ENCODE measurements around the gene RCAN3.

The RCAN3 gene

DNA sequence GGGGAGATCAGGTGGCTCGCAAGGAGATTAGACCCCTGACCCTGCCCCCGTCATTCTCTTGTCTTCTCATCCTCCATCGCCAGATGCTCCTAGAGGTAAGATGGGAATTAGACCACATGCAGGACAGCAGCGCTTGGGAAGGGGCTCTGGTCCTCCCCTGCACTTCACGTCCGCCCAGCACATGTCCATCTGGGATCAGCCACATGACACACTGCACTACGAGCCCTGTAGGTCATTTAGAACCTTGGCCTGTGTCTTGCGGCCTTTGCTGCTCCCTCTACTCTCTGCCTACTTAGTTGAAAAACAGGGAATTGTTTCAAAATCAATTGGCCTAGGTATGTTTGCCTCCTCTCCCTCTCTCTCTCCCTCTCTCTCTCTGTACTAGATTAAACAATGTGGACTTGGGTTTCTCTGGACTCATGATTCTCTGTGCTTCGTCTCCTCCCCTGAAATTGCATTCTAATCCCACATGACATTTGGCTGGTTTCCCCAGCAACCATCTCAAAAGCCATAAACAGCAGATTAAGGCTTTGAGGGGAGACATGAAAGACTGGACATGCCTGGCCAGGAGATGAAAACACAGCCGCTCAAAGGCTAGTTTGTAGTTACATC is 49.4 kb downstream of the RCAN3 start:
- TF ChIP-seq, protein P1, sequence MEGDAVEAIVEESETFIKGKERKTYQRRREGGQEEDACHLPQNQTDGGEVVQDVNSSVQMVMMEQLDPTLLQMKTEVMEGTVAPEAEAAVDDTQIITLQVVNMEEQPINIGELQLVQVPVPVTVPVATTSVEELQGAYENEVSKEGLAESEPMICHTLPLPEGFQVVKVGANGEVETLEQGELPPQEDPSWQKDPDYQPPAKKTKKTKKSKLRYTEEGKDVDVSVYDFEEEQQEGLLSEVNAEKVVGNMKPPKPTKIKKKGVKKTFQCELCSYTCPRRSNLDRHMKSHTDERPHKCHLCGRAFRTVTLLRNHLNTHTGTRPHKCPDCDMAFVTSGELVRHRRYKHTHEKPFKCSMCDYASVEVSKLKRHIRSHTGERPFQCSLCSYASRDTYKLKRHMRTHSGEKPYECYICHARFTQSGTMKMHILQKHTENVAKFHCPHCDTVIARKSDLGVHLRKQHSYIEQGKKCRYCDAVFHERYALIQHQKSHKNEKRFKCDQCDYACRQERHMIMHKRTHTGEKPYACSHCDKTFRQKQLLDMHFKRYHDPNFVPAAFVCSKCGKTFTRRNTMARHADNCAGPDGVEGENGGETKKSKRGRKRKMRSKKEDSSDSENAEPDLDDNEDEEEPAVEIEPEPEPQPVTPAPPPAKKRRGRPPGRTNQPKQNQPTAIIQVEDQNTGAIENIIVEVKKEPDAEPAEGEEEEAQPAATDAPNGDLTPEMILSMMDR (conservative IDR thresholded peaks at IDR 0.05; ENCODE audit: low read length), result no peak
- H3K4me3 ChIP-seq (ENCODE audit: low read length), result no peak overlapping the region
- peak; percentile 23 for DNase-seq (ENCODE audit: low read depth)

GRCh38 chr1:24553931-24554330 is 51.3 kb downstream of the RCAN3 start:
- DNase-seq (ENCODE audit: low read depth), result no peak
- no peak overlapping the region for H3K4me3 ChIP-seq (ENCODE audit: low read length)
- TF ChIP-seq, protein P1 (conservative IDR thresholded peaks at IDR 0.05; ENCODE audit: low read length), result no peak

DNA sequence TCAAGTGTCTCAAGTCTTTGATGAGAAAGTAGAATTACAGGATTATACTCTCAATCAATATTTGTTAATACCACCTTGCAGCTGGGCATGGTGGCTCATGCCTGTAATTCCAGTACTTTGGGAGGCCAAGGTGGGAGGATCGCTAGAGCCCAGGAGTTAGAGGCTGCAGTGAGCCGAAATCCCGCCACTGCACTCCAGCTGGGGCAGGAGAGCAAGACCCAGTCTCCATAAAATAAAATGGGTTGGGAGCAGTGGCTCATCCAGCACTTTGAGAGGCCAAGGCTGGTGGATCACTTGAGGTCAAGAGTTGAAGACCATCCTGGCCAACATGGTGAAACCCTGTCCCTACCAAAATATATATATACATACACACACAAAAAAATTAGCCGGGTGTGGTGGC is 52.1 kb downstream of the RCAN3 start:
- no peak for DNase-seq (ENCODE audit: low read depth)
- TF ChIP-seq, protein P1 (conservative IDR thresholded peaks at IDR 0.05; ENCODE audit: low read length), result no peak
- H3K4me3 ChIP-seq (ENCODE audit: low read length), result no peak overlapping the region

DNA sequence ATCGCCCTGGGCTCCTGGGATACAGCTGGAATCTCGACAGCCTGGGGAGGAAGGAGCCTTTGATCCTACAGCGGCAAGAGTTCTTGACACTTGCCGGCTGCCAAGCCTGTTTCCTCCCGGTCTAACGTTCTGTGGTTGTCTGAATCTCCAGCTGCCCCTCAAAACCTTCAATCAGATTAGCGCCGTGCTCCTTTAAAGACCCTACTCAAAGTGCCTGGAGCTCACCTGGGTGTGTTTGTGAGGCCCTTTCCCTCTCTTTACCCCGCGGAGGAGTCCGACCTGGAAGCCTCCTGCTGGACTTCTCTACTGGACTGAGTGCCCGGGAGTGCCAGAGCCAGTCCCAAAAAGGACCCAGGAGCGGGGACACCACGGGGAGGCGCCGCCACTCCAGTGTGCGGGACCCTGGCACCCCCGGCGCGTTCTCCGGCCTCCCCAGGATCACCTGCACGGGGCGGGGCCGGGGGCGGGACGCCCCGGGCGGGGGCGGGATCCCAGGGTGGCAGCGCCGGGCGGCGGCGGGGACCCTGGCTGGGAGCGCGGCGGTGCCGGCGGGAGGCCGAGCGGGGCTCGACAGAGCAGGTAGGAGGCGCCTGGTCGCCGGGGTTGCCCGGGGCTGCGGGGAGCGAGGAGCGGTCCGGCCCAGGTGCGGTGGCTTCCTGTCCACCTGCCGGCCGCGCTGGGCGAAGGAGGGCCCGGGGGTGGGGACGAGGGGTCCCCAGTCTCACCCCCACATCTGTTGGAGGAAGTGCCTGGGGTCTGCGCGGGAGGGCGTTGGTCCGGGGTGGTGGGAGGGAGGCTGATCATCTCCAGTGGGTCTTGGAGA is 53.2 kb downstream of the RCAN3 start, which contains the start of gene NCMAP:
TSS of gene NCMAP (plus strand) at position 497 of the 823 bp plus-strand sequence. CDS start 39,344 bp downstream, outside the sequence.
- H3K4me3 ChIP-seq (ENCODE audit: low read length), result no peak within 1 kb of the TSS
- TF ChIP-seq, protein P1 (conservative IDR thresholded peaks at IDR 0.05; ENCODE audit: low read length), result no peak
- no peak for DNase-seq (ENCODE audit: low read depth)

DNA sequence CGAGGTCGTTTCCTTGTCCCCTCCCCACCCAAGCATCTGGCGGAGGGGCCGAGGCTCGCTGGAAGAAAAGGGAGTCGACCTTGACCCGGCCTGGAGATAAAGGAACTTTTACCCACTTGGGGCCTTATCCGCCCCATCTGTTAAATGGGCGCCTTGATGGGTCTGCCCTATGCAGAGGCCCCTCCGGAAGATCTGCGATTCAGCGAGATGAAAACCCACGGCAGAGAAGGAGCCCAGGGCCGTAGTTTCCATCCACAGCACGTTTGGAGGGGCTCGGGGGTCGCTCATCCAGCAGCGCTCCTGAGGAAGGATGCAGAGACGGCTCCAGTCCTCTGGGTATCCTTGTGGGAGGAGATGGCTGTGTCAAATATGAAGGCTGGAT is 53.8 kb downstream of the RCAN3 start:
- no peak for DNase-seq (ENCODE audit: low read depth)
- TF ChIP-seq, protein P1 (conservative IDR thresholded peaks at IDR 0.05; ENCODE audit: low read length), result no peak
- H3K4me3 ChIP-seq (ENCODE audit: low read length), result no peak overlapping the region

GRCh38 chr1:24557220-24557619 is 54.6 kb downstream of the RCAN3 start:
- TF ChIP-seq, protein P1 (conservative IDR thresholded peaks at IDR 0.05; ENCODE audit: low read length), result no peak
- DNase-seq (ENCODE audit: low read depth), result no peak
- no peak overlapping the region for H3K4me3 ChIP-seq (ENCODE audit: low read length)

- H3K4me3 ChIP-seq (ENCODE audit: low read length), result no peak overlapping the region
- TF ChIP-seq, protein P1 (conservative IDR thresholded peaks at IDR 0.05; ENCODE audit: low read length), result no peak
- DNase-seq (ENCODE audit: low read depth), result no peak
Measured at GRCh38 chr1:24557711-24558131, 55.1 kb downstream of the RCAN3 start.

Measured in AG10803 (cell line).